HG03521 (cell line): ENCODE data around the gene EDC3.
"Not testable (repeated sequence)": the region's sequence is repeated elsewhere in the genome, so short reads cannot be mapped to it uniquely, and the experiment has no call there.

Source experiments
- ATAC-seq: cut with Tn5 transposase; IDR thresholded peaks from one replicate; pipeline ENCODE4 v1.9.1; 2021; ENCODE audit warnings: mild to moderate bottlenecking, moderate library complexity; ENCODE audit not compliant: unreplicated experiment

EDC3 gene

GRCh38 chr15:74653426-74654102 is 42.3 kb downstream of the EDC3 start:
- ATAC-seq = no peak

- no peak for ATAC-seq
These were observed 44.5 kb downstream of the EDC3 start for GRCh38 chr15:74651242-74651741.

- ATAC-seq = no peak
These were observed 47.6 kb downstream of the EDC3 start for GRCh38 chr15:74648051-74648842.

- no peak for ATAC-seq
These were observed 49.3 kb downstream of the EDC3 start for GRCh38 chr15:74646480-74646879.

GRCh38 chr15:74643665-74644204 is 52.1 kb downstream of the EDC3 start:
- ATAC-seq = no peak

- no peak for ATAC-seq
These were observed 52.8 kb downstream of the EDC3 start for GRCh38 chr15:74642734-74643664.

GRCh38 chr15:74642348-74642733 is 53.5 kb downstream of the EDC3 start:
- no peak for ATAC-seq

GRCh38 chr15:74641151-74641550 is 54.7 kb downstream of the EDC3 start:
- no peak for ATAC-seq

GRCh38 chr15:74636984-74637383 is 58.8 kb downstream of the EDC3 start:
- ATAC-seq = no peak

GRCh38 chr15:74635228-74635627 is 60.6 kb downstream of the EDC3 start:
- ATAC-seq = no peak

GRCh38 chr15:74633781-74634180 is 62.0 kb downstream of the EDC3 start:
- ATAC-seq = no peak

GRCh38 chr15:74632601-74633000 is 63.2 kb downstream of the EDC3 start:
- ATAC-seq = no peak

- no peak for ATAC-seq
These were observed 63.8 kb downstream of the EDC3 start for GRCh38 chr15:74631935-74632560.

- no peak for ATAC-seq
These were observed 64.4 kb downstream of the EDC3 start for GRCh38 chr15:74631408-74631807.

GRCh38 chr15:74631087-74631385 is 64.8 kb downstream of the EDC3 start:
- ATAC-seq = no peak

GRCh38 chr15:74630284-74631086 is 65.3 kb downstream of the EDC3 start:
- ATAC-seq = no peak

- not testable (repeated sequence) for ATAC-seq
These were observed 66.1 kb downstream of the EDC3 start for GRCh38 chr15:74629696-74630095.

- ATAC-seq = no peak
These were observed 66.9 kb downstream of the EDC3 start for GRCh38 chr15:74628949-74629348.

GRCh38 chr15:74628199-74628598 is 67.6 kb downstream of the EDC3 start:
- no peak for ATAC-seq

- ATAC-seq = no peak
These were observed 68.1 kb downstream of the EDC3 start for GRCh38 chr15:74627766-74628165.
